Fibroblast of skin of abdomen (primary cell): ENCODE measurements around the gene GRHL3.
A peak's percentile ranks its signal among the peaks of the same experiment; 100 is the strongest.

Experiments
- DNase-seq: peaks from one replicate; pipeline ENCODE4 v3.0.0-alpha.2; 2013

GRHL3 gene

GRCh38 chr1:24344090-24344742, 25.1 kb downstream of the GRHL3 start:
- DNase-seq: peak; percentile 5

DNA sequence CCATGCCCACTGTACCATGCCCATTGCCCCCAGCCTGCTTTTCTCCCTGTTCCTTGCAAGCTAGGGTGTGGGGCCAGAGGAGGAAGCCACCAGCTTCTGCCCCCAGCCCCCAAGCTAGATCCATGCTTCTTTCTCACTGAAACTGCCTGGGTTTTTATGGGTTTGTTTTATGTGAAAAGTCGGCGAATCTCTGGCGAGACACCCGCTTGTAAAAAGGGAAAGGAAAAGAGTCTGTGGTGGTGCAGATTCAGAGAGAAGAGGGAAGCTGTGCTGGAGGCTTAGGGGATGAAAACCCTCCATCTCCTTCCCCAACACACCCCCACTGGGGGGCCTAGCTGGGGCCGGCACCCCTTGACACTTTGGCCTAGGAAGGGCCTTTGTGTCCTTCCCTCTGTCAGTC, 26.2 kb downstream of the GRHL3 start:
- DNase-seq: no peak

GRCh38 chr1:24347159-24347934, 28.2 kb downstream of the GRHL3 start:
- DNase-seq: no peak

GRCh38 chr1:24348196-24348595, 29.0 kb downstream of the GRHL3 start:
- no peak for DNase-seq

GRCh38 chr1:24349891-24350290, 30.7 kb downstream of the GRHL3 start:
- DNase-seq: no peak

DNA sequence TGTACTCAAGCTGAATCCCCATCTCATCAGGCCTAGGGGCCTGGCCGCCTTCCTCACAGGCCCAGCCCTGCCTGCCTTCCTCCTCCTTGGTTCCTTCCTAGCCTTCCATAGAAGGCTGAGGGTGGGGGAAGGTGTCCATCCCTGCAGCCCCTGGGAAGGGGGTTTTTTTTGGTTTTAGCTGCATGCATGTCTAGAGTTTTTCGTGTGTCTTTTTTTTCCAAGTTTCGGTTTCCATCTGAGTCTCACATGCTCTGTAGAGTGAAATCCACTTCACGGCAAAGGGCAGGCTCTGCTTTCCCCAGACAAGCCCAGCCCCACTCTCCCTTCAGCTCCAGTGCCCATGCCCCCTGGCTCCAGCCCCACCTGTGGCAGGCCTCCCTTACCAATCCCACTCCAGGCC, 32.1 kb downstream of the GRHL3 start:
- no peak for DNase-seq

- peak; percentile 46 for DNase-seq
Observed at GRCh38 chr1:24351918-24352627, 32.9 kb downstream of the GRHL3 start.

DNA sequence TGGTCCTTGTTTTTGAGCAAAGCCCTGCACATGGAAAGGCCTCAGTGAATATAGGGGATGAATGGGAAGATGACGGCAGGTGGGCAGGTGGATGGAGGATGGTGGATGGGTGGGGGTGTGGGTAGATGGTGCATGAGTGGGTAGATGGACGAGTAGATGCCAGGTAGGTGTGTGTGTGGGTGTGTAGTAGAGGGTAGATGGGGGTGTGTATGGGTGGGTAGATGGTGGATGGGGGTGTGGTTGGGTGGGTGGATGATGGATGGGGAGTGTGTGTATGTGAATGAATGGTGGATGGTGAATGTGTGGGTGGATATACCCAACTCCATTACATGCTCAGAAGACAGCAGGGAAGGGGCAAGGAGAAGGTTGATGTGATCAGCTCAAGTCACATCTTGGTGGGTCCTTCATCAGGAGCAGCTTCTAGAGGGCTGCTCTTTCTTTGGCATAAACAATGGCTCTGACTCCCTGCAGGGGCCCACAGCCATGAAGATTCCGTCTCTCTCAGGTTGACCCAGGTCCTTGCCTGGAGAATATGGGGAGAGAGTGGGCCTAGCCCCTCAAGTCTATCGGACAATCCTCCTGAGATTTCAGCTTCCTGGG, 34.2 kb downstream of the GRHL3 start:
- no peak for DNase-seq

DNA sequence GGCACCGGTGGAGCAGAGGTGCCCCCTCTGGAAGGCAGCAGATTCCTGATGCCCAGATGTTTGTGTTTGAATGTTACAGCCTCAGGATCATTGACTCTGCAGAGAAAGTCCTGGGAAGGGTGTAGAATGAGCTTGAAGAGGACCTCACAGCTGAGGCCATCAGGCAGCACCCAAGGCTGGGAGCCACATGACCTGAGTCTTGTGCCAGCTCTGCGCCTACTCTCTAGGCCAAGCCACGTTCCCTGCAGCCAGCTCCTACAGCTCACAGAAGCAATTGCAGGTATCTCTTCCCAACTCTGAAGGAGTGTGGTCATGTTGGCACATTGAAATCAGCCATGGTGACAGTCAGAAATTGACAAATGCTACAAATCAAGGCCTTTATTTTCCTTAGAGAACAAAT, 36.3 kb downstream of the GRHL3 start:
- DNase-seq: no peak

GRCh38 chr1:24357038-24357437, 37.9 kb downstream of the GRHL3 start:
- no peak for DNase-seq

- no peak for DNase-seq
Observed at GRCh38 chr1:24360681-24361080, 41.5 kb downstream of the GRHL3 start.

DNA sequence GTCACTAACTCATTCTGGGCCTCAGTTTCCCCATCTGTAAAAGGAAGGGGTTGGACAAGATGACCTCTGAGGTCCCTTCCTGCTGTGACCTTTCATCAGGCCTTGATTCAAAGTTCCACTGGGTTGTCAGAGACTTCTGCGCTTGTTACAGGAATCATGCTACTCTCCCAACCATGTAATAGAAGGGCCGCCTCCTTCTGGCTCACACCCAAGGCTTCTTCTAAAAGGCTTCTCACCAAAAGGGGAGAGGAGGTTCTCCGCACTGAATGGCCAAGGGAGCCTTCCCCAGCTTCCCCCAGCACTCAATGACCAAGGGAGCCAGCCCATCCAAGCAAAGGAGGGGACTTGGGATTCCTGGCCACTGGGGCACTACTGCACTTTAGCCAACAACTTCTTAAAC, 42.7 kb downstream of the GRHL3 start:
- no peak for DNase-seq

- DNase-seq: no peak
Observed at GRCh38 chr1:24362396-24362795, 43.2 kb downstream of the GRHL3 start.

DNA sequence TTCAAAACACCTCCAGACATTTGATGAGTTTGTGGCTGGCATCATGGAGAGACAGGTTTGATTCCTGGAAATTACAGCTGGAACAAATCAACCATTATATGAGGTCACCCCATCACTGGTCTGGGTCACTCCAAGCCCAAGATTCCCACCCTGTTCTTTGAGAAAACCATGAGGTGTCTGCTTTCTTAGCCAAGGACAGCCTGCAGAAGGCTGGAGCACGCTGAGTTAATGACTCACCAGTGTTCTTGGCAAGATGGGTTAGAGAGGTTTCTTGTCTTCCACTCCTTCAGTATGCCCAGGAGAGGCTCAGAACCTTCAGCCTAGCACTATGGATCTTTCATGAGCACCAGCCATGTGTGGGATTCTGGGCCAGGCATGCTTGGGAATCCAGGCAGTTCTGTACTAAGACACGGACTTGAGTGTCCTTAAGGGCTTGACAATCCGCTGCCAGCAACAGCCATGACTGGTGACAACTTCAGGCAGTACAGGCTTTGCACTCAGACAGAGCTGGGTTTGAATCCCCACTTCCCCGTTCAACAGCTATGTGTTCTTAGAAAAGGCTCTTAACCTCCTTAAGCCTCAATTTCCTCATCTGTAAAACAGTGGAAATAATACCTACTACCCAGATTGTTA, 43.9 kb downstream of the GRHL3 start:
- DNase-seq: peak; percentile 89

- DNase-seq: no peak
Observed at GRCh38 chr1:24363994-24364393, 44.8 kb downstream of the GRHL3 start.

DNA sequence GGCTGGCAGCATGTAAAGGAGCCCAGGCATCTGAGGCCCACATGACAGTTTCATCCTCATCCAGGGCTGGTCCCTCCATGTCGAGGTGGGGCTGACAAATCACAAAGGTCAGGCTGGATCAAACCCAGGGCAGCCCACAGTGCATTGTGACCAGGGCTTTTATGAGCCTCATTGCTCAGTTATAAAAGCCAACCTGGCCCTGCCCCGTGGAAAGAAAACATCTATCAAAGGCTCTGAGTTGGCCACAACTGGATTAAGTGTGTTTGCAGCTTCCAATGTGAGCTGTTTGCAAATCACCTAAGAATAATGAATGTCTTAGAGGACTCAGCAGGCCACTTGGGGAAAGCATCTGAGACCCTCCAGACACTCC, 45.4 kb downstream of the GRHL3 start:
- DNase-seq: no peak

- DNase-seq: peak; percentile 83
Observed at GRCh38 chr1:24364975-24365678, 46.0 kb downstream of the GRHL3 start.

DNA sequence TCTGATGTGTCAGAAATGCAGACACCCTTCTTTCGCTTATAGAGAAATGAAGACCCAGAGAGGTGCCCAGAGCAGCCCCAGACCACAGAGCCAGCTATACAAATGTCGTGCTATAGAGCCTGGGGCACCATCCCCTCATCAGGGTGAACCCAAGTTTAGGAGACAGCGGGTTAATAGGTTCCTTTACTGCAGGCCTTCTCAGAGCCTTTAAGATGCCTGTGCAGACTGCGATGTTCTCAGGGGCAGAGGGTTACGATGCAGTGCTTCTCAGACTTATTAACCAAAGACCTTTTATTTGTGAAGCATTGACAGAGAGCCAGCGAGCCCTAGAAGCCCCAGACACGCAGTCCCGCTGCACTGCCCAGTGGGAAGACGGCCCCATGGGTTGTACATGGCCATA, 47.5 kb downstream of the GRHL3 start:
- DNase-seq: no peak

DNA sequence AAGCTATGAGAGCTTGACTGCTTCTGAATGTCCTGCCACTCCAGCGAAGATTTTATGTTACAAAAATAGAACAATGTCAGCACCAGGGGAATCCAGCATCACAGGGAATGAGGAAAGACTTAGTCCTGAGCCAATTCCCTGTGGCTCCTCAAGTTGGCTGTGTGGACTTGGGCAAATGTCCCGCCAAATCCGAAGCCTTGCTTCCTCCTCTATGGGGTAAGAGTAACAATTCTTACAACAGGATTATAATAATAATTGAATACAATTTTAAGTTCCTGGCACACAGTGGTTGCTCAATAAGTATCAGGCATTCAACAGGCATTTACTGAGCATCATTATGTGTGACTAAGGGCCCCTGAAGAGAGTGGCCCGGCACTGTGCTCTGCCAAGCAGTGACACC, 50.0 kb downstream of the GRHL3 start:
- DNase-seq: no peak

DNA sequence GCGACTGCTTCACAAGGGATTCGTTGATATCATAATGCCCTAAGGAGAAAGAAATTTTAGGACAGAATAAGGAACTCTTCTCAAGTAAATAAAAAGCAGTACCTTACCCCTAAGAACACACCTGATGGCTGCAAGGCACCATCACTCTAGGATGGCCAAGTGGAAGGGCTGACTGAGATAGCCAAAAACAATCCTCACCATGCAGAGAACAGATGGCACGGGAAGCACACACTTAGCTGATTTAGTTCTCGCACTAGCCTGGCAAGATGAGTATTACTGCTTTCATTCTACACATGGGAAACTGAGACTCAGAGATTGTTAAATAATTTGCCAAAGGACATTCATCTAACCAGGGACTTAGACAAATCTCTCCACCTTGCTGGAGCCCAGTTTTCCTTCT, 50.6 kb downstream of the GRHL3 start:
- no peak for DNase-seq

GRCh38 chr1:24373044-24373443, 53.9 kb downstream of the GRHL3 start:
- DNase-seq: no peak

DNA sequence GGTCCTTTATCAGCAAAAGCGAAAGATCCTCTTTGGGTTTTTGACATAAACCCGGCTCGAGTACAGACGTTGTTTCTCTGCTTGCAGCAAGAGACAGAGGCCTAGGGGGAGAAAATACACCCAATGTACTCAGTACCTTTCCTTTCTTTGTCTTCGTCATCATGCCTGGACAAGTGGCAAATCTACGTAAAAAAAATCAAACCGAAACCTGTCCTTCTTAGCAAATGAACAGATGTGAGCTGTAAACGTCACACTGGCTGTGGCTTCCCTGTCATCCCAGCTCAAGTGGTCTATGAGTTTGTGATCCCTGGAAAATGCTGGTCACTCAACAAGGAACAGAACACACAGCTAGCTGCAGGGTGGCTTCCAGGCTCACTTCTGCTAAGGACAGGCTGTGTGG, 54.6 kb downstream of the GRHL3 start:
- DNase-seq: no peak
